GM23248 (cell line): Measurements from ENCODE around the gene BOD1. TPM values are rescaled to one million over a fixed set of nuclear protein-coding genes. Genes with fewer than 3 reads are reported as not detected.
"Not testable (repeated sequence)": the region's sequence is repeated elsewhere in the genome, so short reads cannot be mapped to it uniquely, and the experiment has no call there.

Source experiments
- DNase-seq: peaks from one replicate; pipeline ENCODE4 v3.0.0-alpha.2; 2015
- H2AFZ ChIP-seq: fragments of 200-600 bp; sonication (generic); 2 replicates; pipeline ENCODE4 v1.6.1; 2016; ENCODE audit warnings: antibody characterized with exemption
- H3F3A ChIP-seq: fragments of 200-600 bp; sonication (generic); 2 replicates; pipeline ENCODE4 v1.6.1; 2016; ENCODE audit warnings: mild to moderate bottlenecking, antibody characterized with exemption, mixed run types; ENCODE audit not compliant: insufficient read depth
- H3K27ac ChIP-seq: fragments of 200-600 bp; sonication (generic); 2 replicates; pipeline ENCODE4 v1.5.1; 2016; ENCODE audit warnings: mild to moderate bottlenecking
- H3K27me3 ChIP-seq: fragments of 200-600 bp; sonication (generic); replicated peaks from 2 replicates; pipeline ENCODE4 v1.6.1; 2016; ENCODE audit warnings: mild to moderate bottlenecking; ENCODE audit not compliant: insufficient read depth
- H3K36me3 ChIP-seq: fragments of 200-600 bp; sonication (generic); 2 replicates; pipeline ENCODE4 v1.6.1; 2016; ENCODE audit warnings: low read depth, mild to moderate bottlenecking
- H3K4me1 ChIP-seq: fragments of 200-600 bp; sonication (generic); 2 replicates; pipeline ENCODE4 v1.6.1; 2016; ENCODE audit warnings: mild to moderate bottlenecking; ENCODE audit not compliant: insufficient read depth
- H3K4me2 ChIP-seq: fragments of 200-600 bp; sonication (generic); one replicate; pipeline ENCODE4 v1.6.1; 2016; ENCODE audit warnings: mild to moderate bottlenecking; ENCODE audit not compliant: unreplicated experiment
- H3K4me3 ChIP-seq: fragments of 200-600 bp; sonication (generic); 2 replicates; pipeline ENCODE4 v1.5.1; 2016; ENCODE audit warnings: mild to moderate bottlenecking
- H3K79me2 ChIP-seq: fragments of 200-600 bp; sonication (generic); 2 replicates; pipeline ENCODE4 v1.6.1; 2016; ENCODE audit warnings: mild to moderate bottlenecking; ENCODE audit not compliant: insufficient read depth
- H3K9ac ChIP-seq: fragments of 200-600 bp; sonication (generic); 2 replicates; pipeline ENCODE4 v1.6.1; 2016; ENCODE audit warnings: mild to moderate bottlenecking
- H3K9me2 ChIP-seq: fragments of 200-600 bp; sonication (generic); 2 replicates; pipeline ENCODE4 v1.6.1; 2016; ENCODE audit warnings: mixed run types, mild to moderate bottlenecking, moderate library complexity; ENCODE audit not compliant: insufficient read depth
- H3K9me3 ChIP-seq: fragments of 200-600 bp; sonication (generic); one replicate; pipeline ENCODE4 v1.6.1; 2017; ENCODE audit warnings: low read depth
- H4K20me1 ChIP-seq: fragments of 200-600 bp; sonication (generic); 2 replicates; pipeline ENCODE4 v1.6.0; 2016; ENCODE audit not compliant: insufficient read depth
- EZH2 ChIP-seq: fragments of 200-600 bp; sonication (generic); IDR thresholded peaks from 2 replicates; pipeline ENCODE4 v1.6.1; 2018; ENCODE audit warnings: antibody characterized with exemption, mild to moderate bottlenecking; ENCODE audit not compliant: insufficient read depth, poor library complexity, severe bottlenecking
- EZH2phosphoT487 ChIP-seq: fragments of 200-600 bp; sonication (generic); IDR thresholded peaks from 2 replicates; pipeline ENCODE4 v1.6.1; 2018; ENCODE audit warnings: antibody characterized with exemption, moderate library complexity, mild to moderate bottlenecking, low read depth; ENCODE audit not compliant: insufficient read depth
- WGBS, 2 experiments: methylation state at CpG; one replicate each; pipeline ENCODE4 v1.1.6; 2015 to 2017; ENCODE audit warnings: low lambda C conversion rate in 2 of 2, low coverage in 1 of 2; ENCODE audit errors: missing lambda C conversion rate in 2 of 2; 5-methylcytosine and 5-hydroxymethylcytosine counted together
- in situ Hi-C: fragments of 300-500 bp; cut with MboI; formaldehyde crosslinking; loops from 2 replicates; pipeline ENCODE4 v1.15.0; 2020
- polyA plus RNA-seq: library from polyadenylated mRNA; unstranded; fragments of >200 nt; fragmentation: Nextera tagmentation; extraction: Ambion mirVana; gene quantifications from 2 replicates; pipeline ENCODE4 v1.2.1, GENCODE V29; 2016
- total RNA-seq: library from RNA; depleted of rRNA; stranded (reverse); fragments of >200 nt; shearing (Covaris generic); gene quantifications from 2 replicates; pipeline ENCODE4 v1.2.3, GENCODE V29; 2014

BOD1 gene
- total and polyA plus RNA-seq, 2 experiments from 2014 or later = 51.4 to 66.1 TPM

DNA sequence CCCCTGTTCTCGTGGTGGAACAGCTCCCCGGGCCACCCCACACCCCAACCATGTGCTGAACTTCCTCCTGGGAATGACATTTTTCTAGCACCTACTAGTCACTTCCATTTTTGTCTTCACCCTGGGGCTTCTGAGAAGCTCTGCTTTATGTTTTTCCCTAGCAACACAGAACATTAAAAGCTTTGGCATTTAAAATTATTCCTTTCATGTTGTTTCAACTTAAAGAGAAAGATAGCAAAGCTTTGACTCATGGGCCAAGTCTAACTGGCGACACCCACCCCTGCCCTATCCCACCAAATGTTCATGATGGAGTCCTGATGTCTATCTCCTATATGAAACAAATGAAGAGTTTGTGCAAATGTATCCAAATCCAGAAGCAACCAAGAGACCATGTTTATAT, 22.4 kb downstream of the BOD1 start:
- peaks cover 7% of the 10 kb centered on the region; the same call in 1 of the 2 replicates for H3F3A ChIP-seq
- no peaks in the 10 kb centered on the region for H3K36me3 ChIP-seq
- no peaks in the 10 kb centered on the region for H3K9me3 ChIP-seq
- 0 out of 2 replicates have a peak overlapping the region, but pooled peaks have one; percentile 12 for H3K27ac ChIP-seq
- peak; percentile 55 for DNase-seq
- H3K4me3 ChIP-seq = no peak overlapping the region
- no peak overlapping the region for H3K4me2 ChIP-seq
- in situ Hi-C loops = loop anchor here (25.0 kb wide), 1 partner anchor 432 kb away; no protein-coding TSS in a partner anchor
- 61 to 76% methylated on average over 3 of the region's 3 CpGs for WGBS, 2 experiments
- H2AFZ ChIP-seq = no peak overlapping the region
- no peak for TF ChIP-seq EZH2phosphoT487
- no peak for TF ChIP-seq EZH2
- peaks cover 11% of the 10 kb centered on the region for H3K4me1 ChIP-seq
- no peaks in the 10 kb centered on the region for H3K27me3 ChIP-seq
- no peaks in the 10 kb centered on the region for H4K20me1 ChIP-seq
- no peak overlapping the region for H3K9ac ChIP-seq
- H3K9me2 ChIP-seq = no peaks in the 10 kb centered on the region
- H3K79me2 ChIP-seq = no peaks in the 10 kb centered on the region

DNA sequence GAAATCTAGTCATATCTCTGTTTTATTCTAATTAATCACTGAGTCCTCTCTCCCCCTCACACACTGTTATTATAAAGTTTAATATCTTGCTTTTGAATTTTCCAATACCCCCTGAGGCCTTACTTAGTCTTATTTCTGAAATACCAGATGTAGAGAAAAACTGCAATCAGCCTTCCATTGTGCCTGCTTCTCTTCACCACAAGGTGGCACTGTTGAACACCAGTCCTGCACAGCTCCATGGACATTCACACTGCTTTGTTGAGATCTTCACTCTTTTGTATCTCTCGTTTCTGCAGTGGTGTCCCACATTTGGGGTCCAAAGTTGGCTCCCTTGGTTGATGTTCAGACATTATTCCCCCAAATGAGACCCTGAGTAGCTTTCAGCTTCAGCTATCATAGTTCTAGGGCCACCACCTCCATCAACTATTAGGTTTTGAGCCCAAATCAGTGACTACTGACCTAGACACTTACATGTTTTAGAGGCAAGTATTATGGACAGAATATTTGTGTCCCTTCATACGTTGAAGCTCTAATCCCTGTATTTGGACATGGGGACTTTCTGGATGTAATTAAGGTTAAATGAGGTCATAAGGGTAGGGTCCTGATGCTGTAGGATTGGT, 24.3 kb downstream of the BOD1 start:
- H3K36me3 ChIP-seq = no peaks in the 10 kb centered on the region
- H3K79me2 ChIP-seq = no peaks in the 10 kb centered on the region
- no peak for TF ChIP-seq EZH2phosphoT487
- TF ChIP-seq EZH2 = no peak
- H3K9me3 ChIP-seq = no peaks in the 10 kb centered on the region
- no peak overlapping the region for H3K9ac ChIP-seq
- peaks cover 7% of the 10 kb centered on the region; the same call in 1 of the 2 replicates for H3F3A ChIP-seq
- H3K9me2 ChIP-seq = no peaks in the 10 kb centered on the region
- no peak overlapping the region for H3K4me2 ChIP-seq
- no peak overlapping the region for H3K4me3 ChIP-seq
- H3K4me1 ChIP-seq = peaks cover 11% of the 10 kb centered on the region
- no peak overlapping the region for H3K27ac ChIP-seq
- no peak overlapping the region for H2AFZ ChIP-seq
- no peaks in the 10 kb centered on the region for H4K20me1 ChIP-seq
- in situ Hi-C loops = loop anchor here (25.0 kb wide), 1 partner anchor 430 kb away; no protein-coding TSS in a partner anchor
- no peaks in the 10 kb centered on the region for H3K27me3 ChIP-seq
- no peak for DNase-seq
- 84 to 91% methylated on average over 2 of the region's 2 CpGs for WGBS, 2 experiments

DNA sequence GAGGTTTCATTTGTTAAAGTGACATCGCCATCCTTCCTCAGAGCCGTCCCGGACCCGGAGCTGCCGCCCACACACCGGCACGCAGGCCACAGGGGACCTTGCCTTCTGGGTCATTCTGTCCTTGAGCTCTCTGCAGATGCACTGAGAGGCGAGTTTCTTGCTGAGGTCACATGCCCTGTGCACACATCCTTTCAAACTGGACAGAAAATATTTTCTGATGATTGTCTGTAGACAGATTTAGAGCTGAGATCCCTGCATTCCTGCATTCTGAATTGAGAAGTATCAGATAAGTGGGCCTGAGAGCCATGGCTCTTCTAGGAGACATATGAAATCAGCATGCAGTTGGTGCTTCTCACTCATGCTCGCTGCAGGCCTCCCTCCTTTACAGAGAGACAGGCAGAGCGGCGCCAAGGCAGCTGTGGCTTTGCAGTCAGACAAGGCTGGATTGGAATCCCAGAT, 25.4 kb downstream of the BOD1 start:
- Histone ChIP-seq H3K9me3 (no peaks in the 10 kb centered on the region), H3K27me3 (no peaks in the 10 kb centered on the region), H3K4me3 (no peak overlapping the region), H3K36me3 (no peaks in the 10 kb centered on the region), H3K4me2 (peak overlapping the region; percentile 34), H3K27ac (0 out of 2 replicates have a peak overlapping the region, but pooled peaks have one; percentile 8), H3K4me1 (peaks cover 11% of the 10 kb centered on the region), H2AFZ (peak overlapping the region; percentile 57), H3K9ac (peak overlapping the region; percentile 21; the same call in 1 of the 2 replicates), H3K9me2 (no peaks in the 10 kb centered on the region), H4K20me1 (no peaks in the 10 kb centered on the region), H3K79me2 (no peaks in the 10 kb centered on the region), H3F3A (peaks cover 7% of the 10 kb centered on the region; the same call in 1 of the 2 replicates)
- in situ Hi-C loops = loop anchor here (25.0 kb wide), 1 partner anchor 429 kb away; no protein-coding TSS in a partner anchor
- TF ChIP-seq EZH2 (no peak), EZH2phosphoT487 (no peak)
- DNase-seq = peak; percentile 64
- 6 to 7% methylated on average over 11 of the region's 11 CpGs for WGBS, 2 experiments

DNA sequence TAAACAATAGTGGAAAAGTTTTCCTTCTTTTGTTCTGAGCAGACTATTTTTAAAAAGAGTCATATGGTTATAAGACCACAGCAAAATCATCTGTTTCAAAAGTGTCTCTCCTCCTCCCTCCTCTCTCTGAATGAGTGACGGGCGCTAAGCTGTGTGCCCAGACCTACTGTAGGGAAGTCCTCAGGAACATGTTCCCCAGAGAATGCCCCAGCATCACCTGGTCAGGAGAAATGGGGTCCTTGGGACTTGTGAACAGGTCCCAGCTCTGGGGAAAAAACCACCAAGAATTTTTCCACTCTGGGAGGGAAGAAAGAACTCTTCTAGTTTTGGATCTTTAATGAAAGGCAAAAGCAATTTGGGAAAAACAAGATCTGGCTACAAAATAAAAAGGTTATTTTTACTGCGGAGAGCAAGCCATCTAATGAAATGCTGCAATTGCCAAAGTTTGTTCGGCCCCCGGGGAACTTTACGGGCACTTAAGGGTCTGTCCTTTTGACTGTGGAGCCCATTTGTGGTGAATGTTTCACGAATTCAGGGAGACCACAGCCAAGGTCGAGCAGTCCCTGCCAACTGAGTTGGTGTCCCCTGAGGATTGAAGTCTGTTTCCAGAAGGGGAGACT, 25.9 kb downstream of the BOD1 start:
- Histone ChIP-seq H3K4me1 (peaks cover 11% of the 10 kb centered on the region), H3K9ac (peak overlapping the region; percentile 21; the same call in 1 of the 2 replicates), H3K27ac (0 out of 2 replicates have a peak overlapping the region, but pooled peaks have one; percentile 8), H4K20me1 (no peaks in the 10 kb centered on the region), H3K9me3 (no peaks in the 10 kb centered on the region), H3K9me2 (no peaks in the 10 kb centered on the region), H3F3A (peaks cover 7% of the 10 kb centered on the region; the same call in 1 of the 2 replicates), H3K36me3 (no peaks in the 10 kb centered on the region), H3K4me2 (peak overlapping the region; percentile 34), H3K79me2 (no peaks in the 10 kb centered on the region), H3K4me3 (no peak overlapping the region), H3K27me3 (no peaks in the 10 kb centered on the region), H2AFZ (peak overlapping the region; percentile 57)
- WGBS, 2 experiments = 14 to 16% methylated on average over 8 of the region's 8 CpGs
- in situ Hi-C loops = loop anchor here (25.0 kb wide), 1 partner anchor 428 kb away; no protein-coding TSS in a partner anchor
- DNase-seq = no peak
- TF ChIP-seq EZH2phosphoT487 (no peak), EZH2 (no peak)

DNA sequence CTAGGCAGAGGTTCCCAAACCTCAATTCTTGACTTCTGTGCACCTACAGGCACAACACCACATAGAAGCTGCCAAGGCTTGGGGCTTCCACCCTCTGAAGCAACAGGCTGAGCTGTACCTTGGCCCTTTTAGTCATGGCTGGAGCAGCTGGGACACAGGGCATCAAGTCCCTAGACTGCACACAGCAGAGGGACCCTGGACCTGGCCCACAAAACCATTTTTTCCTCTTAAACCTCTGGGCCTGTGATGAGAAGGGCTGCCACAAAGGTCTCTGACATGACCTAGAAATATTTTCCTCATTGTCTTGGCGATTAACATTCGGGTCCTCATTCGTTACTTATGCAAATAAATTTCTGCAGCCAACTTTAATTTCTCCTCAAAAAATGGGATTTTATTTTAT, 30.3 kb downstream of the BOD1 start:
- not testable (repeated sequence) for H3F3A ChIP-seq, H3K9me2 ChIP-seq, H3K9ac ChIP-seq, H3K9me3 ChIP-seq, H3K4me2 ChIP-seq, H4K20me1 ChIP-seq, H3K79me2 ChIP-seq, DNase-seq, H2AFZ ChIP-seq, H3K27ac ChIP-seq, H3K36me3 ChIP-seq, H3K4me3 ChIP-seq, H3K27me3 ChIP-seq
- in situ Hi-C loops = loop anchor here (25.0 kb wide), 1 partner anchor 424 kb away; no protein-coding TSS in a partner anchor
- 61 to 84% methylated on average over 3 of the region's 3 CpGs for whole genome bisulfite sequencing, 2 experiments
- H3K4me1 ChIP-seq = peaks cover 11% of the 10 kb centered on the region
